ENCODE data around the gene TARS3. TPM values are rescaled to one million over a fixed set of nuclear protein-coding genes. Genes with fewer than 3 reads are reported as not detected.
A peak's percentile ranks its signal among the peaks of the same experiment; 100 is the strongest.

The TARS3 gene
- total RNA-seq, 1 experiment from 2014 or later, result 9.5 TPM

DNA sequence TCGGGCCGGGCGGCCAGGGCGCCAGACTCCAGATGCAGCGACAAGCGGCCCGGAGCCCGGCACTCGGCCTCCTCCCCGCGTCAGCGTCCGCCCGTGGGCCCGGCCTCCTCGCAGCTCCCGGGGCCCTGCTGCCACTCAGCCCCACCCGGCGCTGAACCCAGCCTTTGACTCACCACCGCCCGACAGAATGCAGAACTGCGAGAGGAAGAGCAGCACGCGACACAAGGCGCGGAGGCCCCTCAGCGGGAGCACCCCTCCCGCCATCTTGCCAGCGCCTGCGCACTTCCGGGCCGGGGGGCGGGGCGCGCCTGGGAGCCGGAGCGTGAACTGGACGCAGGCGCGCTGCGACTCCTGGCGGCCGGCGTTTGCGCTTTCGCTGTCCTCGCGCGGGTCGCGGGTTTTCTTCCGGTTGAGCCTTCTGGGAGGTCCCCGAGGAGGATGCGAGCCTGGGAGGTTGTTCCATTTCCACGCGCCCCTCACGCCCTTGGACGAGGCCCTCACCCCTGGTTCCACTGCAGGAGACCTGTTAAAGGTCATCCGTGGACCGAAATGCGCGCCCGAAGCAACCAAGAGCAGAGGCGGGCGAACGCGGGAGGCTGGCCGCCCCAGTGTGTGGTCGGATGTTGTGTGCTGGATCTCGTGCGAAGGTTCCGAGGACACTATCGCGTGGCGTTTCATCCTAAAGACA, 72.0 kb downstream of the TARS3 start, which contains the start of gene TM2D3 (continued):
- peak; percentile 31; the same call in 1 of the 2 replicates for TF ChIP-seq MYBL2 (CRISPR knock-in tag; IDR thresholded peaks at IDR 0.05)

DNA sequence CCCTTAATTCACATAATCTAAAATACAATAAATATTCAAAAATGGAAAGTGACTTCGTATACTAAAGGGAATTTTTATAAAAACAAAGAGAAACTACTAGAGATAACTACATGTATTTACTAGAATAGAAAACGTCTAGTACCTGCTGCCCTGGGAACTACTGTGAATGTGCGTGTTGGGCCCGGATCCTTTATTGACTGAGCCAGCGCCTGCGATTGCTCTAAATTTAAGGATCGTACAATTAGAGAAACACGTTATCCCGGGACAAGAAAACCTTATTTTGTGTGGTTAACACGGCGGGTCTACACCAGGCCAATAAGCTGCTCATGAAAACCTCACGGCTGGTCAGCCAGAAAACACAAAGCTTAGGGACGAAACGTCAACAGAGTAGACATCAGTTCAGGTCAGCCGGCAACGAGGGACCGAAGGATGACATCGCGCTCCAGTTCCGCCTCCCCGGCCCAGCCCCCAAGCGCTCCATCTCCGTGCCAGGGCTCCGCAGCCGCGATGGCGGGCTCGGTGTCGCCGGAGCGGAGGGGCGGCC, 72.6 kb downstream of the TARS3 start:
- ChIA-PET CTCF (interaction anchor here (0.6 to 1.0 kb wide), 2 partner anchors 353 to 363 kb away, joined by 3 to 4 read pairs; no protein-coding TSS in a partner anchor), POLR2A (no interaction called here)
- DNase-seq (ENCODE audit: low spot score) (no peak), ATAC-seq (peak; percentile 55)
- Mint-ChIP-seq H3K36me3 (peaks cover 12% of the 10 kb centered on the region), H3K4me1 (peaks cover 11% of the 10 kb centered on the region), H3K4me3 (peak overlapping the region; percentile 91), H3K27me3 (ENCODE audit: low read depth) (no peaks in the 10 kb centered on the region), H3K9me3 (no peaks in the 10 kb centered on the region), H3K27ac (peak overlapping the region; percentile 93)
- TF ChIP-seq RELA (CRISPR knock-in tag; IDR thresholded peaks at IDR 0.05; ENCODE audit: borderline replicate concordance), result no peak
- no peak for TF ChIP-seq JUN (CRISPR knock-in tag; IDR thresholded peaks at IDR 0.05)
- TF ChIP-seq, protein P1, sequence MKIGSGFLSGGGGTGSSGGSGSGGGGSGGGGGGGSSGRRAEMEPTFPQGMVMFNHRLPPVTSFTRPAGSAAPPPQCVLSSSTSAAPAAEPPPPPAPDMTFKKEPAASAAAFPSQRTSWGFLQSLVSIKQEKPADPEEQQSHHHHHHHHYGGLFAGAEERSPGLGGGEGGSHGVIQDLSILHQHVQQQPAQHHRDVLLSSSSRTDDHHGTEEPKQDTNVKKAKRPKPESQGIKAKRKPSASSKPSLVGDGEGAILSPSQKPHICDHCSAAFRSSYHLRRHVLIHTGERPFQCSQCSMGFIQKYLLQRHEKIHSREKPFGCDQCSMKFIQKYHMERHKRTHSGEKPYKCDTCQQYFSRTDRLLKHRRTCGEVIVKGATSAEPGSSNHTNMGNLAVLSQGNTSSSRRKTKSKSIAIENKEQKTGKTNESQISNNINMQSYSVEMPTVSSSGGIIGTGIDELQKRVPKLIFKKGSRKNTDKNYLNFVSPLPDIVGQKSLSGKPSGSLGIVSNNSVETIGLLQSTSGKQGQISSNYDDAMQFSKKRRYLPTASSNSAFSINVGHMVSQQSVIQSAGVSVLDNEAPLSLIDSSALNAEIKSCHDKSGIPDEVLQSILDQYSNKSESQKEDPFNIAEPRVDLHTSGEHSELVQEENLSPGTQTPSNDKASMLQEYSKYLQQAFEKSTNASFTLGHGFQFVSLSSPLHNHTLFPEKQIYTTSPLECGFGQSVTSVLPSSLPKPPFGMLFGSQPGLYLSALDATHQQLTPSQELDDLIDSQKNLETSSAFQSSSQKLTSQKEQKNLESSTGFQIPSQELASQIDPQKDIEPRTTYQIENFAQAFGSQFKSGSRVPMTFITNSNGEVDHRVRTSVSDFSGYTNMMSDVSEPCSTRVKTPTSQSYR (CRISPR knock-in tag; IDR thresholded peaks at IDR 0.05), result no peak
- no peak for TF ChIP-seq SMAD3 (CRISPR knock-in tag; IDR thresholded peaks at IDR 0.05; ENCODE audit: borderline replicate concordance)
- TF ChIP-seq ZNF219 (CRISPR knock-in tag; IDR thresholded peaks at IDR 0.05; ENCODE audit: borderline replicate concordance), result no peak
- TF ChIP-seq SMAD4 (CRISPR knock-in tag; IDR thresholded peaks at IDR 0.05), result no peak
- TF ChIP-seq, protein P2, sequence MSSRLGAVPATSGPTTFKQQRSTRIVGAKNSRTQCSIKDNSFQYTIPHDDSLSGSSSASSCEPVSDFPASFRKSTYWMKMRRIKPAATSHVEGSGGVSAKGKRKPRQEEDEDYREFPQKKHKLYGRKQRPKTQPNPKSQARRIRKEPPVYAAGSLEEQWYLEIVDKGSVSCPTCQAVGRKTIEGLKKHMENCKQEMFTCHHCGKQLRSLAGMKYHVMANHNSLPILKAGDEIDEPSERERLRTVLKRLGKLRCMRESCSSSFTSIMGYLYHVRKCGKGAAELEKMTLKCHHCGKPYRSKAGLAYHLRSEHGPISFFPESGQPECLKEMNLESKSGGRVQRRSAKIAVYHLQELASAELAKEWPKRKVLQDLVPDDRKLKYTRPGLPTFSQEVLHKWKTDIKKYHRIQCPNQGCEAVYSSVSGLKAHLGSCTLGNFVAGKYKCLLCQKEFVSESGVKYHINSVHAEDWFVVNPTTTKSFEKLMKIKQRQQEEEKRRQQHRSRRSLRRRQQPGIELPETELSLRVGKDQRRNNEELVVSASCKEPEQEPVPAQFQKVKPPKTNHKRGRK (CRISPR knock-in tag; IDR thresholded peaks at IDR 0.05; ENCODE audit: borderline replicate concordance), result no peak
- TF ChIP-seq TEAD1 (CRISPR knock-in tag; IDR thresholded peaks at IDR 0.05), result no peak
- no peak for TF ChIP-seq MXD4 (CRISPR knock-in tag; IDR thresholded peaks at IDR 0.05; ENCODE audit: borderline replicate concordance)
- TF ChIP-seq, protein P3, sequence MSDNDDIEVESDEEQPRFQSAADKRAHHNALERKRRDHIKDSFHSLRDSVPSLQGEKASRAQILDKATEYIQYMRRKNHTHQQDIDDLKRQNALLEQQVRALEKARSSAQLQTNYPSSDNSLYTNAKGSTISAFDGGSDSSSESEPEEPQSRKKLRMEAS (CRISPR knock-in tag; IDR thresholded peaks at IDR 0.05), result no peak
- no peak for TF ChIP-seq OVOL2 (CRISPR knock-in tag; IDR thresholded peaks at IDR 0.05; ENCODE audit: borderline replicate concordance)
- TF ChIP-seq GABPB1 (CRISPR knock-in tag; IDR thresholded peaks at IDR 0.05), result no peak
- no peak for TF ChIP-seq ZNF671 (CRISPR knock-in tag; IDR thresholded peaks at IDR 0.05)

DNA sequence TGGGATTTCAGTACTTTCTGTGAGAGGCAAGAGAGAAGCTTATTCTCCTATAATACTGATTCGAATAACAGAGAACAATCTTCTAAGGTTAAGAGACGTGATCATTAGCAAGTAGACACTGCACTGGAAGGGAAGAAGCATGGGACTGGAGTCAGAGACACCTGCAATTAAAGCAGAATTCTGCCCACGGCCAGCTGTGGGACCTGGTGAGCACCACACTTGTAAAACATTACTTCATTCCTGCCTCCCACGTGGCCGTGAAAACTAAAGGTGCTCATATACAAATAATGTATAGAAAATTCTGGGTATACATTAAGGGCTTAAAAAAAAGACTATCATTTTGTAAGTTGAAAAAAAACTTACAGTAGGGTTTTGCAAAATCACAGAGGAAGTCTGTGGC, 74.1 kb downstream of the TARS3 start:
- Mint-ChIP-seq H3K4me3 (no peak overlapping the region), H3K27me3 (ENCODE audit: low read depth) (no peaks in the 10 kb centered on the region), H3K36me3 (peaks cover 23% of the 10 kb centered on the region), H3K27ac (no peak overlapping the region), H3K4me1 (peaks cover 11% of the 10 kb centered on the region), H3K9me3 (no peaks in the 10 kb centered on the region)
- ChIA-PET CTCF (no interaction called here), POLR2A (no interaction called here)
- no peak for ATAC-seq
- DNase-seq (ENCODE audit: low spot score), result no peak
- no peak for TF ChIP-seq NFATC4 (CRISPR knock-in tag; IDR thresholded peaks at IDR 0.05)
- TF ChIP-seq, protein P4, sequence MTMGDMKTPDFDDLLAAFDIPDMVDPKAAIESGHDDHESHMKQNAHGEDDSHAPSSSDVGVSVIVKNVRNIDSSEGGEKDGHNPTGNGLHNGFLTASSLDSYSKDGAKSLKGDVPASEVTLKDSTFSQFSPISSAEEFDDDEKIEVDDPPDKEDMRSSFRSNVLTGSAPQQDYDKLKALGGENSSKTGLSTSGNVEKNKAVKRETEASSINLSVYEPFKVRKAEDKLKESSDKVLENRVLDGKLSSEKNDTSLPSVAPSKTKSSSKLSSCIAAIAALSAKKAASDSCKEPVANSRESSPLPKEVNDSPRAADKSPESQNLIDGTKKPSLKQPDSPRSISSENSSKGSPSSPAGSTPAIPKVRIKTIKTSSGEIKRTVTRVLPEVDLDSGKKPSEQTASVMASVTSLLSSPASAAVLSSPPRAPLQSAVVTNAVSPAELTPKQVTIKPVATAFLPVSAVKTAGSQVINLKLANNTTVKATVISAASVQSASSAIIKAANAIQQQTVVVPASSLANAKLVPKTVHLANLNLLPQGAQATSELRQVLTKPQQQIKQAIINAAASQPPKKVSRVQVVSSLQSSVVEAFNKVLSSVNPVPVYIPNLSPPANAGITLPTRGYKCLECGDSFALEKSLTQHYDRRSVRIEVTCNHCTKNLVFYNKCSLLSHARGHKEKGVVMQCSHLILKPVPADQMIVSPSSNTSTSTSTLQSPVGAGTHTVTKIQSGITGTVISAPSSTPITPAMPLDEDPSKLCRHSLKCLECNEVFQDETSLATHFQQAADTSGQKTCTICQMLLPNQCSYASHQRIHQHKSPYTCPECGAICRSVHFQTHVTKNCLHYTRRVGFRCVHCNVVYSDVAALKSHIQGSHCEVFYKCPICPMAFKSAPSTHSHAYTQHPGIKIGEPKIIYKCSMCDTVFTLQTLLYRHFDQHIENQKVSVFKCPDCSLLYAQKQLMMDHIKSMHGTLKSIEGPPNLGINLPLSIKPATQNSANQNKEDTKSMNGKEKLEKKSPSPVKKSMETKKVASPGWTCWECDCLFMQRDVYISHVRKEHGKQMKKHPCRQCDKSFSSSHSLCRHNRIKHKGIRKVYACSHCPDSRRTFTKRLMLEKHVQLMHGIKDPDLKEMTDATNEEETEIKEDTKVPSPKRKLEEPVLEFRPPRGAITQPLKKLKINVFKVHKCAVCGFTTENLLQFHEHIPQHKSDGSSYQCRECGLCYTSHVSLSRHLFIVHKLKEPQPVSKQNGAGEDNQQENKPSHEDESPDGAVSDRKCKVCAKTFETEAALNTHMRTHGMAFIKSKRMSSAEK (CRISPR knock-in tag; IDR thresholded peaks at IDR 0.05; ENCODE audit: borderline replicate concordance), result no peak
- no peak for TF ChIP-seq JUN (CRISPR knock-in tag; IDR thresholded peaks at IDR 0.05)
- TF ChIP-seq, protein P5, sequence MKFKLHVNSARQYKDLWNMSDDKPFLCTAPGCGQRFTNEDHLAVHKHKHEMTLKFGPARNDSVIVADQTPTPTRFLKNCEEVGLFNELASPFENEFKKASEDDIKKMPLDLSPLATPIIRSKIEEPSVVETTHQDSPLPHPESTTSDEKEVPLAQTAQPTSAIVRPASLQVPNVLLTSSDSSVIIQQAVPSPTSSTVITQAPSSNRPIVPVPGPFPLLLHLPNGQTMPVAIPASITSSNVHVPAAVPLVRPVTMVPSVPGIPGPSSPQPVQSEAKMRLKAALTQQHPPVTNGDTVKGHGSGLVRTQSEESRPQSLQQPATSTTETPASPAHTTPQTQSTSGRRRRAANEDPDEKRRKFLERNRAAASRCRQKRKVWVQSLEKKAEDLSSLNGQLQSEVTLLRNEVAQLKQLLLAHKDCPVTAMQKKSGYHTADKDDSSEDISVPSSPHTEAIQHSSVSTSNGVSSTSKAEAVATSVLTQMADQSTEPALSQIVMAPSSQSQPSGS (CRISPR knock-in tag; IDR thresholded peaks at IDR 0.05; ENCODE audit: borderline replicate concordance, low read depth), result no peak
- no peak for TF ChIP-seq NFYB (CRISPR knock-in tag; conservative IDR thresholded peaks at IDR 0.05; ENCODE audit: low read depth)
- no peak for TF ChIP-seq ZBTB21 (CRISPR knock-in tag; IDR thresholded peaks at IDR 0.05; ENCODE audit: borderline replicate concordance)
- TF ChIP-seq, protein P6, sequence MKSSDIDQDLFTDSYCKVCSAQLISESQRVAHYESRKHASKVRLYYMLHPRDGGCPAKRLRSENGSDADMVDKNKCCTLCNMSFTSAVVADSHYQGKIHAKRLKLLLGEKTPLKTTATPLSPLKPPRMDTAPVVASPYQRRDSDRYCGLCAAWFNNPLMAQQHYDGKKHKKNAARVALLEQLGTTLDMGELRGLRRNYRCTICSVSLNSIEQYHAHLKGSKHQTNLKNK (CRISPR knock-in tag; IDR thresholded peaks at IDR 0.05), result no peak
